ENCODE results near the gene SRPRA.
A peak's percentile ranks its signal among the peaks of the same experiment; 100 is the strongest.
"Not testable (repeated sequence)": the region's sequence is repeated elsewhere in the genome, so short reads cannot be mapped to it uniquely, and the experiment has no call there.

SRPRA gene

DNA sequence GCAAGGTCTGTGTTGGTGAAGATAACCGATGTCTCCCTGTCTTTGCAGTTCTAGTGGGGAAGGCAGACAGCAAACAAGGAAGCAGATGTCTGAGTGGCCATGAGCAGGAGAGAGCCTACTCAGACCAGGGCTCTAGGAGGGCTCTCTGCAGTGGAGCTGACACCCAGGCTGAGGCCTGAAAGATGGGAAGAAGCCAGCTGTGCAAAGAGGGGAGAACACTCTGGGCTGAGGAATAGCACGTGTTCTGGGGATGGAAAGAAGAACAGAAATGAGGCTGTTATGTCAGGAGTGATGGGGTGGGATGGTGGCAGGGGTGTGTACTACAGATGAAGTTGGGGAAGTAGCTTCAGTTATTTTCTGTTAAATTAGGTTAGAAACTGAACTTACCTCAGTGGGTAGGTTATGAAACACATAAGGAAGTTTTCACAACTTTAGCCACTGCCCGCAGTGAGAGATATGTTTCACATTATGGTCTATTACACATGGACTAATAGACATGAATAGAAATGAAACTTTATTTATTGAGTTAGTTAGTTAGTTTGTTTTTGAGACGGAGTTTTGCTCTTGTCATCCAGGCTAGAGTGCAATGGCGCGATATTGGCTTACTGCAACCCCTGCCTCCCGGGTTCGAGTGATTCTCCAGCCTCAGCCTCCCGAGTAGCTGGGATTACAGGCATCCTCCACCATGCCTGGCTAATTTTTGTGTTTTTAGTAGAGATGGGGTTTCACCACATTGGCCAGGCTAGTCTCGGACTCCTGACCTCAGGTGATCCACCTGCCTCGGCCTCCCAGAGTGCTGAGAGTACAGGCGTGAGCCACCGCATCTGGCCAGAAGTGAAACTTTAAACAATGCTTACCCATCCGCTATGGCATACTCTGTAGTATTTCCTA, 43.0 kb upstream of the SRPRA start:
- DNase-seq, result no peak
- Mint-ChIP-seq H3K9me3 (peaks cover 16% of the 10 kb centered on the region), H3K27me3 (ENCODE audit: low read depth, poor library complexity) (peaks cover 4% of the 10 kb centered on the region), H3K36me3 (ENCODE audit: low read depth) (peaks cover 54% of the 10 kb centered on the region), H3K4me3 (no peak overlapping the region), H3K4me1 (peaks cover 41% of the 10 kb centered on the region), H3K27ac (no peak overlapping the region)
- TF ChIP-seq, protein P1, sequence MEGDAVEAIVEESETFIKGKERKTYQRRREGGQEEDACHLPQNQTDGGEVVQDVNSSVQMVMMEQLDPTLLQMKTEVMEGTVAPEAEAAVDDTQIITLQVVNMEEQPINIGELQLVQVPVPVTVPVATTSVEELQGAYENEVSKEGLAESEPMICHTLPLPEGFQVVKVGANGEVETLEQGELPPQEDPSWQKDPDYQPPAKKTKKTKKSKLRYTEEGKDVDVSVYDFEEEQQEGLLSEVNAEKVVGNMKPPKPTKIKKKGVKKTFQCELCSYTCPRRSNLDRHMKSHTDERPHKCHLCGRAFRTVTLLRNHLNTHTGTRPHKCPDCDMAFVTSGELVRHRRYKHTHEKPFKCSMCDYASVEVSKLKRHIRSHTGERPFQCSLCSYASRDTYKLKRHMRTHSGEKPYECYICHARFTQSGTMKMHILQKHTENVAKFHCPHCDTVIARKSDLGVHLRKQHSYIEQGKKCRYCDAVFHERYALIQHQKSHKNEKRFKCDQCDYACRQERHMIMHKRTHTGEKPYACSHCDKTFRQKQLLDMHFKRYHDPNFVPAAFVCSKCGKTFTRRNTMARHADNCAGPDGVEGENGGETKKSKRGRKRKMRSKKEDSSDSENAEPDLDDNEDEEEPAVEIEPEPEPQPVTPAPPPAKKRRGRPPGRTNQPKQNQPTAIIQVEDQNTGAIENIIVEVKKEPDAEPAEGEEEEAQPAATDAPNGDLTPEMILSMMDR (IDR thresholded peaks at IDR 0.05), result no peak

DNA sequence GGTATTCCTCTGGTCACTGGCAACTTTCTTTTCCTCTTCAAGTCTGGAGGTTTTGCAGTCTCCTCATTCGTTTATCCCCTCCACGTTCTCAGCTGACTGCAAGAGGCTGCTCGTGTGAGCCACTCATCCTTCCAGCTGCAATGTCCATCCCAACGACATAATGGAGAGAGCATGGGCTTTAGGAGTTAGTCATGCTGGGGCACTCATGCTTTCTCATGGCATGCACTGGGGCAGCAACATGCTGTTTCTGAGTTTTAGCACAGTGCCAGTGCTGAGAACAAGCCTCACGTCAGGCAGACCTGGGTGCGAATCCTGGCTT, 42.3 kb upstream of the SRPRA start:
- peaks cover 4% of the 10 kb centered on the region for H3K27me3 Mint-ChIP-seq (ENCODE audit: low read depth, poor library complexity)
- H3K9me3 Mint-ChIP-seq, result peaks cover 10% of the 10 kb centered on the region
- no peak overlapping the region for H3K27ac Mint-ChIP-seq
- TF ChIP-seq, protein P1 (IDR thresholded peaks at IDR 0.05), result no peak
- H3K4me1 Mint-ChIP-seq, result peaks cover 35% of the 10 kb centered on the region
- H3K36me3 Mint-ChIP-seq (ENCODE audit: low read depth), result peaks cover 50% of the 10 kb centered on the region
- no peak for DNase-seq
- H3K4me3 Mint-ChIP-seq, result no peak overlapping the region

DNA sequence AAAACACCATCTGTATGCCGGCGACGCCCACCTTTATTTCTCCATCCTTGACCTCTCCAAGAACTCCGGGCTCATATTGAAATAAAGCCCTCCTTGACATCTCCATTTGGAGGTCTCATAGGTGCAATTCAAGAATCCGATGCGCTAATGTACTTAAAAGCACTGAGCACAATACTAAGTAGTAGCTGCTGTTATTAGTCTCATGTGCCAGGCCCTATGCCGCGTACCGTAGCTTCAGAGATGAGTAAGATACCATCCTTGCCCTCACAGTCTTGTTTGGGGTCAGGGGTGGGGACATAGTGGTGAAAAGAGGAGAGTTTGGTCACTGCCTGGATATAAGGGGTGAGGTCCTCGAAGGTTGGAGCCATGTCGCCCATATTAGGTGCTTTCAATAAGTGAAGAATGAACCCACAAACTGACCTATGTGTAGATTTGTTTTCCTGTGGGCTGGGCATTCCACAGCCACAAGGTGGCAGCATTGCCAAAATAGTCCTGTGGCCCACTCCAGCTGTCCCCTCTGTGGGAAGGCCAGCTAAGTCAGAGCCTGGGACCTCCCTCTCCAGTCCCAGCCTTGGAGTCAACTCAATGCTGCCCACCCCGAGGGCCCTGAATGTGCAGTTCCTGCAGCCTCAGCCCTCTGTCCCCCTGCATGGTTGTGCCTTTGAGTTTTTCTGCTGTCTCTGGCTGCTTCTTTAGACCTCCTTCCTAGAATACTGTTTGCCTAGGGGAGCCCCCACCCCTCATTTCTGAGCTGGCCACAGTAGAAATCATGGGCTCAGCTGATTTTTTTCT, 41.7 kb upstream of the SRPRA start:
- Mint-ChIP-seq H3K27ac (peak overlapping the region; percentile 88), H3K36me3 (ENCODE audit: low read depth) (peaks cover 48% of the 10 kb centered on the region), H3K9me3 (peaks cover 5% of the 10 kb centered on the region), H3K4me3 (no peak overlapping the region), H3K4me1 (peaks cover 39% of the 10 kb centered on the region), H3K27me3 (ENCODE audit: low read depth, poor library complexity) (peaks cover 4% of the 10 kb centered on the region)
- TF ChIP-seq, protein P1 (IDR thresholded peaks at IDR 0.05), result peak; percentile 88
- DNase-seq, result peak; percentile 83

DNA sequence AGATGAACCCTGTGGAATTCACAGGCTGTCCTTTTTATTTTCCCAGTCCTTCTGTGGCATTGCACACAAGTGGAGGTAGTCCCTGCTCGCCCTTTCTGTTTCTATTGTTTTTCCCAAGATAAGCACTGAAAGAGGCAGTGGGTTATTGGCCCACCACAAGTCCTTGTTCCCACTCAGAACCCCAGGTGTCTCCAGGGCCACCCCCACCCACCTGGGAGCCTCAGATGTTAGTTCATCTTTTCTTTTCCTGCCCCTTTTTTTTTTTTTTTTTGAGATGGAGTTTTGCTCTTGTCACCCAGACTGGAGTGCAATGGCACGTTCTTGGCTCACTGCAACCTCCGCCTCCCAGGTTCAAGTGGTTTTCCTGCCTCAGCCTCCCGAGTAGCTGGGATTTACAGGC, 40.1 kb upstream of the SRPRA start:
- Mint-ChIP-seq H3K36me3 (ENCODE audit: low read depth) (peaks cover 37% of the 10 kb centered on the region), H3K4me1 (peaks cover 50% of the 10 kb centered on the region)
- H3K4me3 Mint-ChIP-seq; H3K9me3 Mint-ChIP-seq; H3K27ac Mint-ChIP-seq; H3K27me3 Mint-ChIP-seq (ENCODE audit: low read depth, poor library complexity); DNase-seq: not testable (repeated sequence)

DNA sequence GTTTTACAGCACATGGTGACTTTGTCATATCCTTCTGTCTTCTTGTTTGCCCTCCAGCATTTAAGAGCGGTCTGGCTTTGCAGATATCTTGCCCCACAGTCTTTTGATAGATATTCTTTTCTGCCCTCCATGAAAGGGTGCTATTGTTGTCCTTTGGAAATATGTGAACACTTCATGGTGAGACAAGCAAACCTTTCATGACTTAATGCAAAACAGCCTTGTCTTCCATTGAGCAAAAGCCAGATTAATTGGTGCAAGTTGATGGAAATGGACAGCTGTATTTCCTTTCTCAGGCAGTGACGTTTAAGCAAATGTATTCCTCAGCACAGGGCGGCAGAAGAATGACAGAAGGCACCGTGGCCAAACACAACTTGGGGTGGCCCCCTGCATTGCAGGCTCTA, 39.6 kb upstream of the SRPRA start:
- Mint-ChIP-seq H3K4me3 (no peak overlapping the region), H3K27me3 (ENCODE audit: low read depth, poor library complexity) (peaks cover 4% of the 10 kb centered on the region), H3K9me3 (peaks cover 3% of the 10 kb centered on the region), H3K27ac (no peak overlapping the region), H3K36me3 (ENCODE audit: low read depth) (peaks cover 36% of the 10 kb centered on the region), H3K4me1 (peaks cover 53% of the 10 kb centered on the region)
- no peak for DNase-seq
- TF ChIP-seq, protein P1 (IDR thresholded peaks at IDR 0.05), result no peak

DNA sequence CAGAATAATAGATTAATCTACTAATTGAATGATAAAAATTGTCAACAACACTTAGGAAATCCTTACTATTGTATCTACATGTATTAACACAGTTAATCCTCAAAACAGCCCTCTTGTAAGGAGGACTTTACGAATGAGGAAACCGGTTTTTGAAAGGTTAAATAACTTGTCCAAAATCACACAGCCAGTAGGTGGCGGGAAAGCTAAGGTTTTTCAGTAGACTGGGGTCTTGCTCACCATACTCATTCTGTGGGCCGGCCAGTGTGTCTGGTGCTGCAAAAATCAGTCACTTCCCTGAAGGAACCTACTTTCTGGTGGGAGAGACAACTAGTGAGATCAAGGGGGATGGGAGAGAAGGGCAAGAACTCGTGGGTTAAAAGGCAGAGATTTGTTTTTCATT, 39.0 kb upstream of the SRPRA start:
- DNase-seq, result peak; percentile 50
- Mint-ChIP-seq H3K27ac (no peak overlapping the region), H3K4me1 (peaks cover 53% of the 10 kb centered on the region)

More for the DNA sequence above, 39.0 kb upstream of the SRPRA start:
- TF ChIP-seq, protein P1 (IDR thresholded peaks at IDR 0.05), result peak; percentile 44
- Mint-ChIP-seq H3K27me3 (ENCODE audit: low read depth, poor library complexity) (peaks cover 2% of the 10 kb centered on the region), H3K36me3 (ENCODE audit: low read depth) (peaks cover 41% of the 10 kb centered on the region), H3K4me3 (no peak overlapping the region), H3K9me3 (peaks cover 8% of the 10 kb centered on the region)

Data from nephron progenitor cell (in vitro differentiated cells).